Thyroid gland (tissue), 4 donors: ENCODE data around the gene WDR59.

Experiments used
- CTCF ChIP-seq, 6 experiments: fragments of 200-600 bp in 3 of 6; fragments of 450-650 bp in 3 of 6; sonication (generic) in 3 of 6; IDR thresholded peaks; one replicate each; pipeline ENCODE4 v1.5.1; 2016 to 2019; ENCODE audit warnings: antibody characterized with exemption in 6 of 6, mild to moderate bottlenecking in 2 of 6, inconsistent platforms in 1 of 6, moderate library complexity in 1 of 6
- POLR2A ChIP-seq, 2 donors: fragments of 450-650 bp; IDR thresholded peaks; one replicate each; pipeline ENCODE4 v1.6.1; 2017; ENCODE audit warnings: antibody characterized with exemption in 2 of 2, mild to moderate bottlenecking in 2 of 2, moderate library complexity in 1 of 2

GRCh38 chr16:75014318-75014717 is 29.4 kb upstream of the WDR59 start:
- no peak for TF ChIP-seq POLR2A (IDR thresholded peaks at IDR 0.05)
- no peak for TF ChIP-seq CTCF (IDR thresholded peaks at IDR 0.05)
